Stimulated activated effector memory CD8-positive, alpha-beta T cell treated with anti-CD3 and anti-CD28 coated beads, Interleukin-12 subunit alpha, Interleukin-12 subunit beta, amount 100 ng/mL, for 72 hours (primary cell): Measurements from ENCODE around the gene SMR3A.

Experiments used
- ATAC-seq: fragments of 150-1000 bp; cut with Tn5 transposase; 2 replicates; pipeline ENCODE4 v1.10.0; 2021
- DNase-seq, 2 donors: peaks; one replicate each; pipeline ENCODE4 v3.0.0; 2021 to 2022; ENCODE audit warnings: low spot score in 2 of 2
- H3K27ac Mint-ChIP-seq: one replicate; pipeline ENCODE4 v1.8.0; 2022; ENCODE audit warnings: mild to moderate bottlenecking, mixed read lengths
- H3K36me3 Mint-ChIP-seq: one replicate; pipeline ENCODE4 v1.8.0; 2022; ENCODE audit warnings: mild to moderate bottlenecking, mixed read lengths
- H3K4me1 Mint-ChIP-seq: one replicate; pipeline ENCODE4 v1.8.0; 2022; ENCODE audit warnings: mixed read lengths
- H3K4me3 Mint-ChIP-seq: one replicate; pipeline ENCODE4 v1.8.0; 2022; ENCODE audit warnings: mild to moderate bottlenecking, mixed read lengths
- H3K9me3 Mint-ChIP-seq: one replicate; pipeline ENCODE4 v1.8.0; 2022; ENCODE audit warnings: mixed read lengths

The SMR3A gene

GRCh38 chr4:70392057-70392776 is 31.7 kb downstream of the SMR3A start:
- no peaks in the 10 kb centered on the region for H3K4me1 Mint-ChIP-seq
- no peak for DNase-seq
- H3K36me3 Mint-ChIP-seq = no peaks in the 10 kb centered on the region
- H3K4me3 Mint-ChIP-seq = no peak overlapping the region
- H3K27ac Mint-ChIP-seq = no peak overlapping the region
- ATAC-seq = no peak
- H3K9me3 Mint-ChIP-seq = peaks cover 1% of the 10 kb centered on the region

GRCh38 chr4:70397580-70397979 is 37.0 kb downstream of the SMR3A start, which contains the start of gene OPRPN:
TSS of gene OPRPN (plus strand) at chr4:70397940. CDS start at chr4:70399286, 1,346 bp downstream.
- no peak for ATAC-seq
- Mint-ChIP-seq H3K4me1 (no peaks in the 10 kb centered on the region), H3K27ac (no peak within 1 kb of the TSS), H3K36me3 (no peaks in the 10 kb centered on the region), H3K9me3 (no peaks in the 10 kb centered on the region), H3K4me3 (no peak within 1 kb of the TSS)
- no peak for DNase-seq

- H3K9me3 Mint-ChIP-seq = no peaks in the 10 kb centered on the region
These were observed 38.8 kb downstream of the SMR3A start for GRCh38 chr4:70399319-70399718.

GRCh38 chr4:70402762-70403161 is 42.2 kb downstream of the SMR3A start:
- ATAC-seq (no peak), DNase-seq (no peak)
- Mint-ChIP-seq H3K4me1 (no peaks in the 10 kb centered on the region), H3K9me3 (peaks cover 3% of the 10 kb centered on the region), H3K27ac (no peak overlapping the region), H3K4me3 (no peak overlapping the region), H3K36me3 (no peaks in the 10 kb centered on the region)

More at GRCh38 chr4:70399319-70399718, 38.8 kb downstream of the SMR3A start:
- no peak for ATAC-seq
- Mint-ChIP-seq H3K4me1 (no peaks in the 10 kb centered on the region), H3K4me3 (no peak overlapping the region), H3K27ac (no peak overlapping the region), H3K36me3 (no peaks in the 10 kb centered on the region)
- no peak for DNase-seq

GRCh38 chr4:70405765-70406164 is 45.2 kb downstream of the SMR3A start:
- H3K36me3 Mint-ChIP-seq = no peaks in the 10 kb centered on the region
- no peak for ATAC-seq
- H3K9me3 Mint-ChIP-seq = peaks cover 5% of the 10 kb centered on the region
- no peaks in the 10 kb centered on the region for H3K4me1 Mint-ChIP-seq
- no peak overlapping the region for H3K4me3 Mint-ChIP-seq
- DNase-seq = no peak
- no peak overlapping the region for H3K27ac Mint-ChIP-seq
